SH-SY5Y (cell line): ENCODE measurements around the gene KLHDC8B.

Experiments used
- GATA2 ChIP-seq: IDR thresholded peaks from 2 replicates; pipeline ENCODE4 v1.6.1; 2011; ENCODE audit warnings: mild to moderate bottlenecking, low read depth, low read length
- GATA3 ChIP-seq: IDR thresholded peaks from 2 replicates; pipeline ENCODE4 v1.6.1; 2011; ENCODE audit warnings: low read depth, mild to moderate bottlenecking, low read length, moderate library complexity

DNA sequence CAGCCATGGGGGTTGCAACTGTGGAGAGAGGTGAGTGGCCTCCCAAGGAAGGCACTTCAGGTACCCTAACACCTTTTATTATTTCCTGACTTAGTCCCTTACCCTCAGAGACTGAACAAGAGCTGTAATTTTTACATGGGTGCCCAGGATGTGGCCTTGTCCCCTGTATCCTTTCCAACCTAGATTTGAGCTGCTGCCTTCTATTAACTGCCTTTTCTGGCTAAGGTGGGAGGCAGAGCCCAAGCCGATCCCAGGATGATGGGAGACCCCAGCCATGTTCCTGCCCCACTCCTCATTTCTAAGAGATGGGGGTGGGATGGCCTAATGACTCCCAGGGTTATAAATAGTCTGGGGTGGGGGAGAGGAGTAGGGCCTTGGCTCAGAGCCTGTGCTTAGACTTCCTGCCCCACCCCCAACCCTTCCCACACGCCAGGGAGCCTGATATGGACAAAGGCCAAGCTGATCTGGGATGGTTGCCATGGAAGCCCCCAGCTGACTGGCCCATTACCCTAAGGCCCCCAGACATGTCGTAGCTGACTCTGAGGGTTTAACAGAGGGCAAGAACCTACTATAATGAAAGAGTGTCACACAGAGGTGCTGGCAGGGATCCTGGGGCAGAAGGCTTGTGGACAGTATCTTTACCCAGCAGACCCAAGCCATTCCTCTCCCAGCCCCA, 1.9 kb downstream of the KLHDC8B start:
- TF ChIP-seq GATA2 (peak; percentile 15; the same call in 1 of the 2 replicates), GATA3 (no peak)
